GM12878 (cell line): ENCODE data around the gene LLCFC1. TPM values are rescaled to one million over a fixed set of nuclear protein-coding genes. Genes with fewer than 3 reads are reported as not detected.

Experiments used
- ATAC-seq: fragments of 200-7000 bp; cut with Tn5 transposase; 3 replicates; pipeline ENCODE4 v1.9.1; 2020; ENCODE audit warnings: mild to moderate bottlenecking, moderate library complexity
- BruUV-seq: library from RNA; stranded (reverse); fragments of 400-500 nt; replicated peaks from 2 replicates; lab custom pipeline; 2021; lab: Mats Ljungman, UMichigan
- CTCF ChIA-PET: fragments of 300-600 bp; sonication (Branson Sonifier 250); formaldehyde crosslinking; extraction: SDS; loops from one replicate; lab custom pipeline; 2021; ENCODE audit warnings: inconsistent platforms; lab: Yijun Ruan, JAX
- POLR2A ChIA-PET: fragments of 350-600 bp; formaldehyde crosslinking; extraction: SDS; loops from one replicate; lab custom pipeline; 2021; ENCODE audit warnings: inconsistent platforms; lab: Charles Lee
- RAD21 ChIA-PET: fragments of 300-600 bp; sonication (Branson Sonifier 250); formaldehyde crosslinking; loops from one replicate; lab custom pipeline; 2023; ENCODE audit warnings: antibody characterized with exemption; ENCODE audit not compliant: unreplicated experiment; lab: Charles Lee
- SMC1A ChIA-PET: fragments of 300-600 bp; sonication (Branson Sonifier 250); formaldehyde crosslinking; loops from one replicate; lab custom pipeline; 2023; ENCODE audit not compliant: unreplicated experiment, uncharacterized antibody; lab: Charles Lee
- DNase-seq: peaks from one replicate; pipeline ENCODE4 v3.0.0-alpha.2; 2011; ENCODE audit warnings: low read depth, low spot score
- FAIRE-seq: peaks from 3 replicates; lab custom pipeline; 2011; peaks lifted over from hg19 to GRCh38; lab: Jason Lieb, UNC
- H2AFZ ChIP-seq: 2 replicates; pipeline ENCODE4 v1.6.0; 2011; ENCODE audit warnings: low read depth, low read length, control low read depth; ENCODE audit not compliant: control insufficient read depth
- H3K27ac ChIP-seq: 2 replicates; pipeline ENCODE4 v1.5.1; 2011; ENCODE audit warnings: control low read depth; ENCODE audit not compliant: control insufficient read depth, insufficient read depth
- H3K27me3 ChIP-seq, 2 experiments: replicated peaks in 1 of 2; 2 replicates each; pipeline versions ENCODE4 v1.6.0 to v1.6.1; 2011; ENCODE audit warnings: low read length in 1 of 2; ENCODE audit not compliant: control insufficient read depth in 2 of 2, insufficient read depth in 2 of 2
- H3K36me3 ChIP-seq, 2 experiments: 2 replicates each; pipeline ENCODE4 v1.5.1; 2011; ENCODE audit warnings: low read length in 1 of 2; ENCODE audit not compliant: control insufficient read depth in 2 of 2, insufficient read depth in 2 of 2
- H3K4me1 ChIP-seq: 2 replicates; pipeline ENCODE4 v1.6.1; 2011; ENCODE audit warnings: mild to moderate bottlenecking, low read length, moderate library complexity, mixed read lengths; ENCODE audit not compliant: control insufficient read depth, insufficient read depth
- H3K4me2 ChIP-seq: 2 replicates; pipeline ENCODE4 v1.6.0; 2011; ENCODE audit warnings: control low read depth; ENCODE audit not compliant: control insufficient read depth, insufficient read depth
- H3K4me3 ChIP-seq: fragments of 200-600 bp; sonication (generic); 2 replicates; pipeline ENCODE4 v1.5.1; 2016
- H3K79me2 ChIP-seq: 2 replicates; pipeline ENCODE4 v1.6.0; 2011; ENCODE audit warnings: low read length; ENCODE audit not compliant: control insufficient read depth, insufficient read depth
- H3K9ac ChIP-seq: 2 replicates; pipeline ENCODE4 v1.8.0; 2011; ENCODE audit warnings: low read length, control low read depth, mixed read lengths; ENCODE audit not compliant: control insufficient read depth, insufficient read depth
- H3K9me3 ChIP-seq: replicated peaks from 3 replicates; pipeline ENCODE4 v1.5.1; 2011; ENCODE audit warnings: mild to moderate bottlenecking, low read length; ENCODE audit not compliant: control insufficient read depth, insufficient read depth
- H4K20me1 ChIP-seq: 2 replicates; pipeline ENCODE4 v1.6.0; 2011; ENCODE audit not compliant: control insufficient read depth, insufficient read depth
- BCL11A ChIP-seq: IDR thresholded peaks from 2 replicates; pipeline ENCODE4 v1.6.1; 2011; ENCODE audit warnings: low read depth, low read length
- HDAC2 ChIP-seq: fragments of 200-600 bp; sonication (generic); IDR thresholded peaks from 2 replicates; pipeline ENCODE4 v1.6.1; 2017
- SIX5 ChIP-seq: IDR thresholded peaks from 2 replicates; pipeline ENCODE4 v1.6.1; 2011; ENCODE audit warnings: mild to moderate bottlenecking, low read depth, low read length, moderate library complexity; ENCODE audit not compliant: severe bottlenecking
- WGBS: methylation state at CpG from one replicate; pipeline ENCODE4 v1.1.6; 2016; ENCODE audit warnings: low lambda C conversion rate; ENCODE audit not compliant: insufficient replicate concordance, insufficient coverage; ENCODE audit errors: missing lambda C conversion rate; 5-methylcytosine and 5-hydroxymethylcytosine counted together
- in situ Hi-C: fragments of 300-500 bp; cut with MboI; formaldehyde crosslinking; loops from 9 replicates; pipeline ENCODE4 v1.14.3; 2018; ENCODE audit warnings: mixed read lengths
- intact Hi-C: fragments of 100-400 bp; cut with micrococcal nuclease; formaldehyde crosslinking; loops from one replicate; pipeline ENCODE4 v1.14.2; 2022; ENCODE audit not compliant: unreplicated experiment
- polyA plus RNA-seq, 11 experiments: library from polyadenylated mRNA; depleted of rRNA in 4 of 11; unstranded in 6 of 11; stranded (reverse) in 5 of 11; fragments of >200 nt; fragmentation: Nextera tagmentation in 4 of 11; fragmentation: Illumina TruSeq in 1 of 11; extraction: Ambion mirVana in 4 of 11; extraction: Trizol in 1 of 11; gene quantifications; 1 replicate in 1 of 11; 2 replicates in 10 of 11; pipeline versions ENCODE4 v1.2.1 to v1.2.3, GENCODE V29; 2011 to 2016; ENCODE audit warnings: inconsistent platforms in 2 of 11, missing spikeins in 2 of 11, low read depth in 1 of 11
- total RNA-seq, 4 experiments: library from RNA; depleted of rRNA in 3 of 4; stranded (reverse); fragments of >200 nt in 3 of 4; fragmentation: Illumina TruSeq in 1 of 4; extraction: Trizol in 1 of 4; gene quantifications; 2 replicates each; pipeline versions ENCODE4 v1.2.1 to v1.2.3, GENCODE V29; 2013 to 2021
- TF ChIP-seq, protein P1 (sequence below): fragments of 450-650 bp; IDR thresholded peaks from 2 replicates; pipeline ENCODE4 v1.6.1; 2017; ENCODE audit warnings: mild to moderate bottlenecking, low read depth, inconsistent platforms; ENCODE audit not compliant: poor library complexity, severe bottlenecking

LLCFC1 gene
- total and polyA plus RNA-seq, 10 of the 15 experiments (the other 5 are each of a cell fraction or from before 2014, with no cell fraction given): not detected

DNA sequence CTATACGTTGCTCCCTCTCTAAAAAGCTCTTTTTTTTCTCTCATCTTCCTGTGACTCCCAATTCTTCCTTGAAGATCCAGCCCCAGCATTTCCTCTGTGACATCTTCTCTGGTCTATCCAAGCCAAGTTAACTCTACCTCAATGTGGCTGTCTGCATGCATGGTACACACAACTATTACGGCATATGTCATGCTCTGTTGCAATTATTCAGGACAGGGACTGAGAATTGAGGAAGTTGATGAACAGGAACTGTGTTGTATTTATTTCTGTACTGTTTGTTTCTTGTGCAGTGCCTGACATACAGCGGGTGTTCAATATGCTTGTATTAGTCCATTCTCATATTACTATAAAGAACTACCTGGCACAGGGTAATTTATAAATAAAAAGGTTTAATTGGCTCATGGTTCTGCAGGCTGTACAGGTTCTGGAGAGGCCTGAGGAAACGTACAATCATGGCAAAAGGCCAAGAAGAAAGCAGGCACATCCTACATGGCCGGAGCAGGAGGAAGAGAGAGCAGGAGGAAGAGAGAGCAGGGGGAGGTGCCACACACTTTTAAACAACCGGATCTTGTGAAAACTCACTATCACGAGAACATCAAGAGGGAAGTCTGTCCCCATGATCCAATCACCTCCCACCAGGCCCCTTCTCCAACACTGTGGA is 12.1 kb upstream of the LLCFC1 start (continued):
- TF ChIP-seq, protein P1, sequence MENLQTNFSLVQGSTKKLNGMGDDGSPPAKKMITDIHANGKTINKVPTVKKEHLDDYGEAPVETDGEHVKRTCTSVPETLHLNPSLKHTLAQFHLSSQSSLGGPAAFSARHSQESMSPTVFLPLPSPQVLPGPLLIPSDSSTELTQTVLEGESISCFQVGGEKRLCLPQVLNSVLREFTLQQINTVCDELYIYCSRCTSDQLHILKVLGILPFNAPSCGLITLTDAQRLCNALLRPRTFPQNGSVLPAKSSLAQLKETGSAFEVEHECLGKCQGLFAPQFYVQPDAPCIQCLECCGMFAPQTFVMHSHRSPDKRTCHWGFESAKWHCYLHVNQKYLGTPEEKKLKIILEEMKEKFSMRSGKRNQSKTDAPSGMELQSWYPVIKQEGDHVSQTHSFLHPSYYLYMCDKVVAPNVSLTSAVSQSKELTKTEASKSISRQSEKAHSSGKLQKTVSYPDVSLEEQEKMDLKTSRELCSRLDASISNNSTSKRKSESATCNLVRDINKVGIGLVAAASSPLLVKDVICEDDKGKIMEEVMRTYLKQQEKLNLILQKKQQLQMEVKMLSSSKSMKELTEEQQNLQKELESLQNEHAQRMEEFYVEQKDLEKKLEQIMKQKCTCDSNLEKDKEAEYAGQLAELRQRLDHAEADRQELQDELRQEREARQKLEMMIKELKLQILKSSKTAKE: no peak

DNA sequence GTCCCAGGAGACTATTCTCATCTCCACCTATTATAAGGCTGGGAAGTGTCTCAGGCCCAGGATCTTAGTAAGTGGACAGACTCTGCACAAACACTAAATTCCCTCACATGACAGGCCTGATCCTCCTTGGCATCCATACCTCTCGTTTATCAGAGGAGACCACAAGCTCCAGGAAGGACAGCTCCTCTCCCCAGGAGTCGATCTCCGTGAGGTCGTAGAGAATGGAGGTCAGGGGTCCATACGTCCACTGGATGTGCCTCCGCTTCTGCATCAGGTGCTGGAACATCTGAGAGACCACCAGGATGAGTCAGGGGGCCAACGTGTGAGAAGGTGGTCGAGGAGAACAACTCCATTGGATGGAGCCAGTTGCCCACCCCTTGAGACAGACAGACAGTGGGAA is 11.3 kb upstream of the LLCFC1 start:
- intact Hi-C loops (no loop called here), in situ Hi-C loops (no loop called here)
- no peaks in the 10 kb centered on the region for H3K79me2 ChIP-seq
- ChIA-PET CTCF (no interaction called here), SMC1A (no interaction called here), RAD21 (no interaction called here), POLR2A (no interaction called here)
- FAIRE-seq (no peak), ATAC-seq (no peak), DNase-seq (no peak)
- H3K27ac ChIP-seq: no peak overlapping the region
- no peaks in the 10 kb centered on the region for H4K20me1 ChIP-seq
- no peak overlapping the region for H3K9ac ChIP-seq
- TF ChIP-seq HDAC2: no peak
- TF ChIP-seq BCL11A: no peak
- no peak for TF ChIP-seq SIX5
- no peaks in the 10 kb centered on the region; a peak in 3 of 4 replicates for H3K27me3 ChIP-seq
- no peaks in the 10 kb centered on the region for H3K4me1 ChIP-seq
- 35% methylated on average over 8 of the region's 8 CpGs for WGBS
- no TSS peak for BruUV-seq
- H3K9me3 ChIP-seq: no peaks in the 10 kb centered on the region; the same call in 2 of the 3 replicates
- no peak overlapping the region for H3K4me3 ChIP-seq
- H2AFZ ChIP-seq: no peak overlapping the region
- no peak overlapping the region for H3K4me2 ChIP-seq
- no peaks in the 10 kb centered on the region for H3K36me3 ChIP-seq
